ENCODE results near the gene DYNC1H1.
"Not testable (repeated sequence)": the region's sequence is repeated elsewhere in the genome, so short reads cannot be mapped to it uniquely, and the experiment has no call there.

Gene DYNC1H1

DNA sequence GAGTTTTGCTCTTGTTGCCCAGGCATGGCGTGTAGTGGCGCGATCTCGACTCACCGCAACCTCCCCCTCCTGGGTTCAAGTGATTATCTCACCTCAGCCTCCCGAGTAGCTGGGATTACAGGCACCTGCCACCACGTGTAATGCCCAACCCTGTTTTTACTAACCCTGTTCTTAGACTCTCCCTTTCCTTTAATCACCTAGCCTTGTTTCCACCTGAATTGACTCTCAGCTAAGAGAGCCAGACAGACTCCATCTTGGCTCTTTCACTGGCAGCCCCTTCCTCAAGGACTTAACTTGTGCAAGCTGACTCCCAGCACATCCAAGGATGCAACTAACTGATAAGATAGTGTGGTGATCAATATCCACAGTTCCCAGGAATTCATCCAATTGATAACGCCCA is 100.2 kb downstream of the DYNC1H1 start:
- not testable (repeated sequence) for DNase-seq (ENCODE audit: low spot score)

DNA sequence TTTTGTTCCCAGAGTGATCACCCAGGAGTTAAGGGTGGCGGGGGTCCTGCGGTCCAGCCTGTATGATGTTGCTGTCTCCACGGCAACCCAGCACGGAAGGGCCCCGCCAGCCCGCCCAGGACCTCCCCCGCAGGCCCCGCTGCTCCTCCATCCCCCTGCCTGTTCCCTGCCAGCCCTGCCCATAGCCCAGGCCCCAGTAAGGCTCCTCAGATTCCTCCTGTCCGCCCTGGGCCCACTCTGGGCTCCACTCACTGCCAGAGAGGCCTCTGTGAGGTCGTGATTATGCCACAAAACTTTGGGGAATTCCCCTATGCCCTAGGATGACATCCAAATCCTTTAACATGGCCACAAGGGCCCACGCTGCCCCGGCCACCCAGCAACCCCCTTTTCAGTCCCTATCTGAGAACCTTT is 101.7 kb downstream of the DYNC1H1 start:
- DNase-seq (ENCODE audit: low spot score) = no peak

DNA sequence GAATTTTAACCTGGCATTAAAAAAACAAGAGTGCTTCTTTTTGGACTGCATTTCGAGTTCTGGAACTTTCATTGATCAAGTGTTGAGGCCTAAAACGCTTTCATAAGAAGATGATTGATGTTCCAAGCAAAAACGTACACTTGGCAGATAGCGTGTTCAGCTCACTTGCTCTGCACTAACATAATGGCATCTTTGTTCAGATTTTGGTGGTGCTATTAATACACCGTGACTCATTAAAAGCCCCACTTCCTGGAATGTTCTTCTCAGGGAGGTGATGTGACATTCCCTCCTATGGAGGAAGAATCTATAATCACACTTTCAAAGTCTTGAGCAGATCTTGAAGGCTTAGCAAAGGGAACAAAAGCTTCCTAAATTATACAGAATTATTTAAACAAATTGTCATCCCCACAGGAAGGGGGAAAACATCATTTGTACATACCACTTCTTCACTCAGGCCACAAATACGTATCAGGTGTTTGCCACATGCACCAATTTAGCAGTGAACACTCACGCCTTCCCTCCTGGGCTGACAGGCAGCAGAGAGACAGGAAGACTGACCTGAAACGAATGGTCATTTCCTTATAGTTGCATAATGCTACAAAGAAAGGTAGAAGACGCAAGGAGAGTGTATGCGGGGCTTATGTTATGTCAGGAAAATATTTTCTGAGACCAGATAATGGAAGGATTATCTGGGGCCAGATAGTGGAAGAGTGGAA is 107.1 kb downstream of the DYNC1H1 start:
- DNase-seq (ENCODE audit: low spot score) = no peak

DNA sequence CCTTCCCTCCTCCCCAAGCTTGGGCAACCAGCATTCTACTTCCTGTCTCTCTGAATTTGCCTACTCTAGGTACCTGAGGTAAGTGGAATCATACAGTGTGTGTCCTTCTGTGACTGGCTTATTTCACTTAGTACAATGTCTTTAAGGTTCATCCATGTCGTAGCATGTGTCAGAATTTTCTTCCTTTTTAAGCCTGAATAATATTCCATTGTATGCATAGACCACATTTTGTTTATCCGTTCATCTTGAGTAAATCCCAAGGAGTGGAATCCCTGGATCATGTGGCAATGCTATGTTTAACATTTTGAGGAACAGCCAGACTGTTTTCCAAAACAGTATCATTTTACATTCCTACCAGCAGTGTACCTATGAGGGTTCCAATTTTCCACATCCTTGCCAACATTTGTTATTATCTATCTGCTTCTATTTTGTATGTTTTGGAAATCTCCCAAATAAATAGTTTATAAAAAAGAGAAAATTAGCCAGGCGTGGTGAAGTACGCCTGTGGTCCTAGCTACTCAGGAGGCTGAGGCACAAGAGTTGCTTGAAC is 110.1 kb downstream of the DYNC1H1 start:
- DNase-seq (ENCODE audit: low spot score) = no peak

DNA sequence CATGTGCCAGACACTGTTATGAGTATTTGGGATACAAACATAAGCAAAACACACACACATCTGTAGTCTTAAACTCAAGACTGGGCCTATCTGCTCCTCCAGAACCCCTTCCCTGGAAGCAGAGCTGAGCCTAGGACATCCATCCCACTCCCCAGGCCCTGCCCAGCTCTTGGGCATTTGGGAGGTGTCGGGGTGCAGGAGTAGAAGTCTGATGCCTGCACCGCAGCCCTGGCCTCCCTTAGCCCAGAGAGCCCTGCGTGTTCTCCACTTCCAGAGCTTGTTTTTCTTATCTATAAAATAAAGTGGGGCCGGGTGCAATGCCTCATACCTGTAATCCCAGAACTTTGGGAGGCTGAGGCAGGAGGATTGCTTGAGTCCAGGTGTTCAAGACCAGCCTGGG is 110.8 kb downstream of the DYNC1H1 start:
- DNase-seq (ENCODE audit: low spot score) = no peak

DNA sequence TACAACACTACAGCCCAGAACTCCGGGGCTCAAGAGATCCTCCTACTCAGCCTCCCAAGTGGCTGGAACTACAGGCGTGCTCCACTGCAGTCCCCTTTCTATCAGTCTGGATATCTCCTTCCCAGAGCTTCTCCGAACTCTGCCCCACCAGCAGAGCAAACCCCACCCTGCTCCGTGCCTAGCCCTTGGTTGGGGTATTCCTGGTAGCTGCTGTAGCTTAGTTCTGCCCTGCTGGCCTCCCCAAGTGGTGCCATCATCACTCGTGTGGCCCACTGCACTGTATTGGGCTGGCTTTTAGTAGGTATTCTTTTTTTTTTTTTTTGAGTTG is 113.0 kb downstream of the DYNC1H1 start:
- no peak for DNase-seq (ENCODE audit: low spot score)

DNA sequence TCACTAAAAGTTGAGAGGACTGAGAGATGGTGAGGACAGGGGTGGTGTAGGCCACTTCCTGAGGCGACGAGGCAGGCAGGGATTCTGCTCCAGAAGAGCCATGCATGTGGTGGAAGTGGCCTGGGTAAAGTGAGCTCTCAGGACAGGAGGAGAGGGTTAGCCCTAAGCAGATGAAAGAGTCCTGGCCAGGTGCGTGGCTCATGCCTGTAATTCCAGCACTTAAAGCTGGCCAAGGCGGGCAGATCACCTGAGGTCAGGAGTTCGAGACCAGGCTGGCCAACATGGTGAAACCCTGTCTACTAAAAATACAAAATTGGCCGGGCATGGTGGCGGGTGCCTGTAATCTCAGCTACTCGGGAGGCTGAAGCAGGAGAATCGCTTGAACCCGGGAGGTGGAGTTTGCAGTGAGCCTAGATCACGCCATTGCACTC is 114.0 kb downstream of the DYNC1H1 start:
- not testable (repeated sequence) for DNase-seq (ENCODE audit: low spot score)

DNA sequence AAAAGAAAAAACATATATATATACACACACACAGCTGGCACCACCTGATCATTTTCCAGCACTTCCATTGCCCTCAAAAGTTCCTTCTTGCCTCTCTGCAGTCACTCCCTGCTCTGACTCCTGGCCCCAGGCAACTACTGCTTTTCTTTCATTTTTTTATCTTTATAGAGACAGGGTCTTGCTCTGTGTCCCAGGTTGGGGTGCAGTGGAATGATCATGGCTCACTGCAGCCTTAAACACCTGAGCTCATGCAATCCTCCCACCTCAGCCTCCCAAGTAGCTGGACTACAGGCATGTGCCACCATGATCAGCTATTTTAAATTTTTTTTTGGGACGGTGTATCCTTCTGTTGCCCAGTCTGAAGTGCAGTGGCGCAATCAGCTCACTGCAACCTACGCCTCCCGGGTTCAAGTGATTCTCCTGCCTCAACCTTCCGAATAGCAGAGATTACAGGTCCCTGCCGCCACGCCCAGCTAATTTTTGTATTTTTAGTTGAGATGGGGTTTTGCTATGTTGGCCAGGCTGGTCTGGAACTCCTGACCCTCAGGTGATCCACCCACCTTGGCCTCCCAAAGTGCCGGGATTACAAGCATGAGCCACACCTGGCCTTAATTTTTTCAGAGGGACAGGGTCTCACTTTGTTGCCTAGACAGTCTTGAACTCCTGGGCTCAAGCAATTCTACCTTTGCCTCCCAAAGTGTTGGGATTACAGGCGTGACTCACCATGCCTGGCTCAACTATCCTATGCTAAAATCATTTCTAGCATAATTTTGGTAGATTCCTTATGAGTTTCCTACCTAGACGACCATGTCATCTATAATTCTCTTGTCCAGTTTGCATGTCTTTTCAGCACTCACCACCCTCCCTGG is 114.7 kb downstream of the DYNC1H1 start:
- no peak for DNase-seq (ENCODE audit: low spot score)

DNA sequence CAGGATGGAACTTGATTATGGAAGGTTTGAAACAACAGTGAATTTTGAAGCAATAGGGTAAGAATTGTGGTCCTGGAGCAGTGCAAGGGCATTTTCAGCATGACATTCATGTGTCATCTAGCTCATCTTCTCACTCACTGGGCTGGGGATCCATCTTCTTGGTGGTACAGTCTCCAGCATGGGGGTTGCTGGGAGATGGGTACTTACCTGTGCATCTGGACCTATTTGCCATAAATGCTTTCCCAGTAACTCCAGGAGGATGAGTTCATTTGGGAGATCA is 115.3 kb downstream of the DYNC1H1 start:
- DNase-seq (ENCODE audit: low spot score) = no peak

DNA sequence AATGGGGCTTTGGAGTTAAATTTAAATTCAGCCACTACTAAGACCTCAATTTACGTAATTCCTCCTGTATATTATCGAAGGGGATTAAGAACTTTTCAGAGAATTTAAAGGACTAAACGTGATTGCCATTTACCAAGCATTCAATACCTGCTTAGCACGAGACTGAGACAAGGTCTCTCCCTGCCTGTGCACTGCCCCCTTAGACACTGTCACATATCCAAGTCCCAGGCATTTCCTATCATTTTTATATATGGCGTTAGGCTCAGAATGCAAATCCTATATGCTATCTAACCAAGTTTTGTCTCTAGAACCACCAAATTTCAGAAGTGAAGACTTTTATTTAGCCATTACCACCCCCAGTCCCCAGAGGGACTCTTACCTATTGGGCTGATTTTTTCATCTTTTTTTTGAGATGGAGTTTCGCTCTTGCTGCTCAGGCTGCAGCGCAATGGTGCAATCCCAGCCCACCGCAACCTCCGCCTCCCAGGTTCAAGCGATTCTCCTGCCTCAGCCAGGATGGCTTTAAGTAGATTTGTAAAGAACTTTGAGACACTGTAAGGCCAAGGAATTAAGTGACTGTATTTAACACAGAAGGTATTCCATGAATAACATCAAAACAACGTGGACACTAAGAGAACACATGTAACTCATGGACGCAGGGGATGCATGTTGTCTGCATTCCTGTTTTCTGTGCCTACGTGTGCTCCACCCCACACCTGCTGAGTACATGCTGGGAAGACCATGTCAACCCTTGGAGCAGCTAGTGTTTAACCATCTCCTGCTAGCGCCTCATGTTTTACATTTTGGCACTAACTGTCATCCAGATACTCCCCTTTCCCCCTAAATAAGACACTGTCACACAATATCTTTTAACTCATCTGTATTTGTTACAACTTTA is 116.1 kb downstream of the DYNC1H1 start:
- no peak for DNase-seq (ENCODE audit: low spot score)

DNA sequence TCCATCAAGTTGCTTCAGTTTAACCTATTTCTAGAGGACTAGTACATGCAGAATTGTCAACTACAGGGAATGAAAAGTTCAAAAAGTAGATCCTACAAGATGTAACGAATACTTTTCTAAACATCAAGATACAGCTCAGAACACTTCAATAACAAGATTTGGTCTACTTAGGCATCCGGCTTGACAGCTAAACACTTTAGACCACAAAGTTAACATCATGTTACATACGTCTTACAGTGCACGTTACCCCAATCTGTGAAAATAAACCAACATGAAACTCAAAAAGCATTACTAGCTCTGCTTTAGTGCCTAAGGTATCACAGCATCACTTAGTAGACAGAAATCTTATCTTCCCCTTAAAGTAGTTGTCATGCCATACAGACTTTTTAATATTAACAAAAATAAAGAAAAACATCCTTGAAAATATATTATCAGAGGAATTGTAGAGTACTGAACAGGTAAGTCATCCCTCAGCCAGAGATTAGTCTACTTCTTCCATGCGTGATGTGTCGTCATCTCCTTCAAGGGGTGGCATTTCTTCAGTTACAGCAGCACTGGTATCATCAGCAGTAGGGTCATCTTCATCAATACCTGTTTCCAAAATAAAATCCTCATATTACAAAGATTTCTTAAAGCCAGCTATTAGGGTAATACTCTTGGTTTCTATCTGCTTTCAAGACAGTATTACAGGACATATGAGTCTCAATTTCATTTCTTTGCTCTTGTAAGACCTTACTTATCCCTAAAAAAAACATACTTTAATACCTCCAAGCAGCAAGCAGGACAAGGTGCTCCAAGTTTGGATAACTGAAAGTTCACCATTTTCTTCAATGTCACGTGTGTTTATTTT is 117.1 kb downstream of the DYNC1H1 start:
- DNase-seq (ENCODE audit: low spot score) = no peak

DNA sequence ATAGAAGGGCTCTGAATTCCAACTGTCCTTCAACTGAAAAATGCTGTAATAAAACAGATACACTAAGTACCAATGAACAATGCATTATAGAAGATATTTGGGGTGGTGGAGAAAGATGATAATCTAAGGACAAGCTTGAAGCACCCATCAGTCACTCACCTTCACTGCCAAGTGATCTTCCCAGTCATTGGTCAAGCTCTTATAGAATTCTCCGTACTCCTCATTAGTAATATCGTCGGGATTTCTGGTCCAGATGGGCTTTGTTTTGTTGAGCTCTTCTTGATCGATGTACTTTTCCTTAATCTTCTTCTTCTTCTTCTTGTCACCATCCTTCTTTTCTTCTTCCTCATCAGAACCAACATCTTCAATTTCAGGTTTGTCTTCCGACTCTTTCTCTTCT is 120.1 kb downstream of the DYNC1H1 start:
- not testable (repeated sequence) for DNase-seq (ENCODE audit: low spot score)

DNA sequence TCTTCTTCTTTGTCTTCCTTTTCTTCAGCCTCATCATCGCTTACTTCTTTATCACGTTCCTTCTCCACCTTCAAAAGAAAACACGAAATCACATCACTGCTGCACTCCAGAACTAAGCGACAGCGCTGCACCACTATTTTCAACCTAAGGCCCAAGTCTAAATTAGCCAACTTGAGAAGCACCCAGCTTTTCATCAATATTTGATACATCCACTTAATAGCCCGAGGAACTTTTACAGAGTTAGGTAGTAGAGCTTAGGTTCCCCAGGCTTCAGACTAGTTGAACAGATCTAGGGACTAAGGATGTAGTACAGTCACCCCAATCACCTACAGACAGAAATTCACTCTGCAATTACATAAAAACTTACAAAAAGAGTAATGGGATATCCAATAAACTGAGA is 120.6 kb downstream of the DYNC1H1 start:
- DNase-seq (ENCODE audit: low spot score) = no peak

DNA sequence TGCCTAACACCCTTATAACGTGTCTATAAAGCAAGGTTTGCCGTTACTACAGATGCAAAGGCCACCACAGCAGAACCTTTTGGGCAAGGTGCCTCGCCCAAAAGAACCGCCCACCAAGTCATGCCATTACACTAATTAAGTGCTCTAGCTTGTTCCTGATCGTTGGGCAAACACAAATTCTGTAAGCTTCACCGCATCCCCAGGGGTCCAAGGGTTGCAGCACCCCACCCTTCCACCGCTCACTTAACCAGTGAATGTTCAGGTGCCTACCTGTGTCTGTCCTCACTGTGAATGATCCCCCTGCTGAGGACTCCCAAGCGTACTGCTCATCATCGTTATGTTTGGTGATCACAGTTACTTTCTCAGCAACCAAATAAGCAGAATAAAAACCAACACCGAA is 121.1 kb downstream of the DYNC1H1 start:
- DNase-seq (ENCODE audit: low spot score) = no peak

DNA sequence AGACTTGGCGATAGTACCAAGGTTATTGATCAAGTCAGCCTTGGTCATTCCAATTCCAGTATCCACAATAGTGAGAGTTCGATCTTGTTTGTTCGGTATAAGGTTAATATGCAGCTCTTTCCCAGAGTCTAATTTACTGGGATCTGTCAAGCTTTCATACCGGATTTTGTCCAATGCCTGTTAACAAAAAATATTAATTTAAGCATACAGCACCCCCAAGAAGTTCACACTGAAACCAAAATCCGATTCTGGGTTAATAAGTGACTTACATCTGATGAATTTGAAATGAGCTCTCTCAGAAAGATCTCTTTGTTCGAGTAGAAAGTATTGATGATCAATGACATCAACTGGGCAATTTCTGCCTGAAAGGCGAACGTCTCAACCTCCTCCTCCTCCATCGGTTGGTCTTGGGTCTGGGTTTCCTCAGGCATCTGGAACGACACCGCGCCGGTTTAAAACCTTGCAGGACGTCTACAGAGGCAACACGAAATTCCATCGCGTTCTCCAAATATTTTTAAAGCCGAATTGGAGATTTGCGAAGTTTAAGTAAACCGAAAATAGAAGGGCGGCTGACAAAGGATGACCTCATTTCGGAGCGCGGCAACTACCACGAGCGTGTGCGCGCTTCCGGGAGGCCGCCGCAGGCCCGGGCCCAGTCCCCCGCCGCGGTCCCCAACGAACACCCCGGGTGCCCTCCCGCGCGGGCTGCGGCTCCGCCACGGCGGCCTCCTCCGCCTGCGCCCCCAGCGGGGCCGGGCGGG is 121.8 kb downstream of the DYNC1H1 start:
- DNase-seq (ENCODE audit: low spot score) = no peak

DNA sequence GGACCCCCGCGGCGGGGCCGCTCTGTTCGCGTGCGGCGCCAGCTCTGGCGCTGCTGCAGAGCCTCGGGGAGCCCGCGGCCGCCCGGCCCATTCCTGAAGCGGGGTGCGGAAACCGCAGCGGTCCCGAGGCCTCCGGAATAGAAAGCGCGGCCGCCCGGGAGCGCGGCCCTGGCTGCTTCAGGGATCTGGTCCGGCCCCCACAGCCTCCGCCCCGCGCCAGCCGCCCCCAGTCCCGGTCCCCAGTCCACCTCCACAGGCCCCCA is 122.3 kb downstream of the DYNC1H1 start:
- DNase-seq (ENCODE audit: low spot score) = no peak

DNA sequence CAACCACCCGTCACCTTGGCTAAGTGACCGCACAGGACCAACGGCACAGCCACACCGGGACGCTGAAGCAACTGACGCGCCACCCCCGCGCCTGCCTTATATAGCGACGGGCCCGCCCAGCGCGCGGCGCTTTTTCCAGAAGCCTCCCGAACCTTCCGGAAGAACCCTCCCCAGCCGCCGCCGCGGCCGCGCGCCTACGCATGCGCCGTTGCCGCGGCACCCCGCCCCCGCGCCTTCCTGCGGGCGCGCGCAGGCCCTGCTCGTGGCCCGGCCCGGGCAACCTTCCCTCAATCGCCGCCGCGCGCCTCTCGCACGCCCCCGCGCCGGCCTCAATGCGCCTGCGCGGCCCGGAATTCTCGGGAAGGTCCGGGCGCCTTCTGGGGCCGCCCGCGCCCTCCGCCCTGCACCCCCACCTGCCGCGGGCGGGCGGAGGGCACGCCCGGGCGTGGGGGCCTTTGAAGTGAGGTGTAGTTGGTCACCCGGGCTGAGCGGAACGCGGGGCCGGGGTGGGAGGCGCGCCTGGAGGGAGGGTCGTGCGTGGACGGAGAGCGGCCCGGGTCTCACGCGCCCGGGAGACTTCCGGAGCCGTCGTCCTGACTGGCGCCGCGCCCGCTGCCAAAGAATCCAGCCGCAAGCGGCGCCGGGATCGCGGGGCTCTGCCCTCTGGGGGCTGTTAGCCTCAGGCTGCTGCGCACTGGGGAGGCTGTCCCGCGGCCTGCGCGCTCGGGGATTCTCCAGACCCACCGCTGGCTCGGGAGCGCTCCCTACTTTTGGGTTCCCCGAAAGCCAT is 122.8 kb downstream of the DYNC1H1 start, which contains the start of gene HSP90AA1:
HSP90AA1 (minus strand) TSS at position 73 of the 790 bp plus-strand sequence. CDS start 666 bp downstream, outside the sequence.
- DNase-seq (ENCODE audit: low spot score) = peak; percentile 92

DNA sequence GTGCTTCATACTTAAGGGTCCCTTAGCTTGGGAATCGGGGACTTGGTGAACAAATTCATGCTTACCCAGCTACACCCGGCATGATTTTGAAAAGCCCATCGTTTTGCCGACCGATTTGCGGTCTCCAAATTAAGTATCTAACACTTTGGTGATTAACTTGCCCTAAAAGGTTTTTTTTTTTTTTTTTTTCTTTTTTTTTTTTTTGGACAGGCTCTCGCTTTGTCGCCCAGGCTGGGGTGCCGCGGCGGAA is 123.3 kb downstream of the DYNC1H1 start:
- no peak for DNase-seq (ENCODE audit: low spot score)

DNA sequence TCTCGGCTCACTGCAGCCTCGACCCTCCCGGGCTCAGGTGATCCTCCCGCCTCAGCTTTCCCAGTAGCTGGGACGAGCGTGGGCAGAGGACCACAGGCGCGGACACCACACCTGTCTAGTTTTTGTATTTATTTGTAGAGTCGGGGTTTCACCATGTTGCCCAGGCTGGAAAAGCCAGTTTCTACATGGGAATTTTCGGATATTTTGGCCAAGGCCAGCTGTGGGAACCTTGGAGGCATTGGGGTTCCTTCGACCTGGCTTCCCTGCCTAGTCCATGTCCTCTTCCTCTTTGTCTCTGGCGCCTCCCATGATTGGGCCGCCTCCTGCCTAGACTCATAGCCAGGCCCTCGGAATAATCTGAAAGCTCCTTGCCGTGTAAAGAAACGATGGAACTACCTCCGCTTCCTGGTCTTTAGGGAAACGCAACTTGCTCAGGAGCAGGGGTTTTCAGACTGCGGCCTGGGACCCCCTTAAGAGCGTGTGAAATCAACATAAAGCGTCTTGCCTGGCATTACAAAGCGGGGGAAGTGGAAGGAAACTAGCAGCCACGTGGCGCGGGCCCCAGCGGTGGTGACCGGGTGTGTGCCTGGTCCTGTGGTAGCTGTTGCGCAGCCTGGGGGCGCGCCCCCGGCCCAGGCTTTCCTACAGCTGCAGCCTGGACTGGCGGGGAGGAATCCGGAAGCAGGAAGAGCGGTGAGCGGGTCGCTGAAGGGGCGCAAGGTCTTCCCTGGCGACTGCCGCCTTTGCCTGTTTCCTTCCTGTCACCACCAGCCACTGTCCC is 123.8 kb downstream of the DYNC1H1 start:
- no peak for DNase-seq (ENCODE audit: low spot score)
